ENCODE results near the gene RAET1L. TPM values are rescaled to one million over a fixed set of nuclear protein-coding genes. Genes with fewer than 3 reads are reported as not detected.
A peak's percentile ranks its signal among the peaks of the same experiment; 100 is the strongest.

RAET1L gene
- total RNA-seq, 1 experiment from 2014 or later = not detected

- TF ChIP-seq, protein P1, sequence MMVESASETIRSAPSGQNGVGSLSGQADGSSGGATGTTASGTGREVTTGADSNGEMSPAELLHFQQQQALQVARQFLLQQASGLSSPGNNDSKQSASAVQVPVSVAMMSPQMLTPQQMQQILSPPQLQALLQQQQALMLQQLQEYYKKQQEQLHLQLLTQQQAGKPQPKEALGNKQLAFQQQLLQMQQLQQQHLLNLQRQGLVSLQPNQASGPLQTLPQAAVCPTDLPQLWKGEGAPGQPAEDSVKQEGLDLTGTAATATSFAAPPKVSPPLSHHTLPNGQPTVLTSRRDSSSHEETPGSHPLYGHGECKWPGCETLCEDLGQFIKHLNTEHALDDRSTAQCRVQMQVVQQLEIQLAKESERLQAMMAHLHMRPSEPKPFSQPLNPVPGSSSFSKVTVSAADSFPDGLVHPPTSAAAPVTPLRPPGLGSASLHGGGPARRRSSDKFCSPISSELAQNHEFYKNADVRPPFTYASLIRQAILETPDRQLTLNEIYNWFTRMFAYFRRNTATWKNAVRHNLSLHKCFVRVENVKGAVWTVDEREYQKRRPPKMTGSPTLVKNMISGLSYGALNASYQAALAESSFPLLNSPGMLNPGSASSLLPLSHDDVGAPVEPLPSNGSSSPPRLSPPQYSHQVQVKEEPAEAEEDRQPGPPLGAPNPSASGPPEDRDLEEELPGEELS (CRISPR knock-in tag; IDR thresholded peaks at IDR 0.05) = no peak
Measured at GRCh38 chr6:150070236-150070818, 45.0 kb upstream of the RAET1L start (continued).

DNA sequence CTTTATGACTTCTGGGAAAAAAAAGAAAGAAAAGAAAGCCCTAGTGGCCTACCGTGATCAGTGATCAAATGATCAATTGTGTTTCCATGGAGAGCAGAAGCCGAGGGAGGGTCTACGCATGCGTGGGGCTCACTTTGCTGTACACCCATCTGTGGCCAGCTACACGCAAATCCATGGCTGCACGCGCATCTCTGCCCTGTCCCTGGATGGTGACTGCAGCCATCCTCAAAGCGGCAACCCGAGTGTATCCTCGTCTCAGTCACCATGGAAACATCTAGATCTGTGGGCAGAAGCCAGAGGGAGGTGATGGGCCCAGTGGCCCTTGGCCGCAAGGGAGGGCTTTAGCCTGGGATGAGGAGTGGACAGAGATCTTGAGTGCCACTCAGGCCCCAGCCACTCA, 44.4 kb upstream of the RAET1L start:
- ChIA-PET CTCF (interaction anchor here (0.7 to 1.9 kb wide), 6 partner anchors 11 to 748 kb away, joined by 3 to 12 read pairs (median 4); partner anchors contain the start of gene RAET1L), POLR2A (interaction anchor here (0.8 kb wide), 1 partner anchor 326 kb away, joined by 3 read pairs; no protein-coding TSS in a partner anchor)
- Mint-ChIP-seq H3K9me3 (no peaks in the 10 kb centered on the region), H3K4me3 (peak overlapping the region; percentile 43), H3K4me1 (peaks cover 12% of the 10 kb centered on the region), H3K27ac (no peak overlapping the region), H3K36me3 (0 out of 2 replicates have a peak, but pooled peaks cover 3% of the 10 kb centered on the region), H3K27me3 (ENCODE audit: low read depth) (peaks cover 40% of the 10 kb centered on the region)
- DNase-seq (ENCODE audit: low spot score) (no peak), ATAC-seq (no peak)
- TF ChIP-seq, protein P2, sequence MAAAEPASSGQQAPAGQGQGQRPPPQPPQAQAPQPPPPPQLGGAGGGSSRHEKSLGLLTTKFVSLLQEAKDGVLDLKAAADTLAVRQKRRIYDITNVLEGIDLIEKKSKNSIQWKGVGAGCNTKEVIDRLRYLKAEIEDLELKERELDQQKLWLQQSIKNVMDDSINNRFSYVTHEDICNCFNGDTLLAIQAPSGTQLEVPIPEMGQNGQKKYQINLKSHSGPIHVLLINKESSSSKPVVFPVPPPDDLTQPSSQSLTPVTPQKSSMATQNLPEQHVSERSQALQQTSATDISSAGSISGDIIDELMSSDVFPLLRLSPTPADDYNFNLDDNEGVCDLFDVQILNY (CRISPR knock-in tag; IDR thresholded peaks at IDR 0.05) = no peak
- no peak for TF ChIP-seq ZNF396 (CRISPR knock-in tag; IDR thresholded peaks at IDR 0.05; ENCODE audit: borderline replicate concordance)
- TF ChIP-seq ERG (CRISPR knock-in tag; IDR thresholded peaks at IDR 0.05) = no peak
- TF ChIP-seq ZBTB21 (CRISPR knock-in tag; IDR thresholded peaks at IDR 0.05; ENCODE audit: borderline replicate concordance) = no peak
- no peak for TF ChIP-seq PRRX2 (CRISPR knock-in tag; IDR thresholded peaks at IDR 0.05)
- no peak for TF ChIP-seq JAZF1 (CRISPR knock-in tag; IDR thresholded peaks at IDR 0.05)
- TF ChIP-seq ZNF281 (CRISPR knock-in tag; IDR thresholded peaks at IDR 0.05) = no peak
- TF ChIP-seq SMAD4 (CRISPR knock-in tag; IDR thresholded peaks at IDR 0.05) = no peak
- TF ChIP-seq FOXK1 (CRISPR knock-in tag; IDR thresholded peaks at IDR 0.05) = no peak
- no peak for TF ChIP-seq MAX (CRISPR knock-in tag; IDR thresholded peaks at IDR 0.05)
- TF ChIP-seq E2F4 (CRISPR knock-in tag; IDR thresholded peaks at IDR 0.05; ENCODE audit: borderline replicate concordance, low read depth) = no peak
- no peak for TF ChIP-seq FOXJ3 (CRISPR knock-in tag; IDR thresholded peaks at IDR 0.05; ENCODE audit: borderline replicate concordance)
- TF ChIP-seq NFE2L1 (CRISPR knock-in tag; IDR thresholded peaks at IDR 0.05) = no peak
- no peak for TF ChIP-seq NR2C2 (CRISPR knock-in tag; IDR thresholded peaks at IDR 0.05)

Data from WTC11 (cell line).